ENCODE results near the gene MYBBP1A. TPM values are rescaled to one million over a fixed set of nuclear protein-coding genes. Genes with fewer than 3 reads are reported as not detected.

The MYBBP1A gene
- total and polyA plus RNA-seq, 2 of the 8 experiments (the other 6 are each of a cell fraction or from before 2014, with no cell fraction given), result 46.8 to 151 TPM

- no peak for DNase-seq (ENCODE audit: low read depth in 1 of 2, low spot score in 2 of 2)
- Histone ChIP-seq H2BK20ac (ENCODE audit: low read length) (no peak overlapping the region), H4K8ac (ENCODE audit: extremely low read depth, insufficient read depth, low read length) (peak overlapping the region; percentile 26; the same call in 1 of the 2 replicates), H3K36me3 (ENCODE audit: control insufficient read depth in 2 of 4, insufficient read depth in 4 of 4, low read length in 3 of 4) (no peaks in the 10 kb centered on the region), H4K91ac (replicated peaks; ENCODE audit: insufficient read length, low read length) (peak overlapping the region; percentile 76), H3K56ac (replicated peaks; ENCODE audit: insufficient read length, low read depth, low read length) (no peak overlapping the region), H4K20me1 (replicated peaks in 1 of 2; ENCODE audit: control insufficient read depth in 1 of 2, insufficient read depth in 2 of 2, low read length in 2 of 2) (no peaks in the 10 kb centered on the region), H2BK15ac (ENCODE audit: low read length) (no peak overlapping the region), H2BK5ac (ENCODE audit: low read depth, low read length) (peak overlapping the region; percentile 71), H3K9me3 (ENCODE audit: insufficient read depth in 2 of 2, low read depth in 1 of 2, low read length in 1 of 2) (no peaks in the 10 kb centered on the region), H2AFZ (ENCODE audit: low read length) (no peak overlapping the region), H3K79me1 (ENCODE audit: low read depth, low read length) (no peaks in the 10 kb centered on the region), H3K4me3 (ENCODE audit: extremely low read depth in 1 of 4, insufficient read depth in 2 of 4, low read depth in 3 of 4, low read length in 4 of 4) (no peak overlapping the region), H3K18ac (ENCODE audit: extremely low read depth, low read length) (no peak overlapping the region), H3K14ac (ENCODE audit: insufficient read length) (no peak overlapping the region), H3K4me2 (ENCODE audit: insufficient read depth in 1 of 2, low read depth in 2 of 2, low read length in 2 of 2) (no peak overlapping the region), H3K23ac (ENCODE audit: insufficient read length) (no peak overlapping the region), H3K79me2 (ENCODE audit: control insufficient read depth in 1 of 2, insufficient read depth in 2 of 2, low read length in 2 of 2) (no peaks in the 10 kb centered on the region), H3K4me1 (replicated peaks in 1 of 4; ENCODE audit: control insufficient read depth in 3 of 4, insufficient read depth in 4 of 4, low read length in 3 of 4) (peaks cover 4 to 32% (median 23%) of the 10 kb centered on the region in 4 experiments), H2BK120ac (replicated peaks; ENCODE audit: low read depth, low read length) (no peak overlapping the region), H2AK5ac (ENCODE audit: low read depth, low read length) (peak overlapping the region; percentile 86; the same call in 1 of the 2 replicates), H3K27ac (ENCODE audit: low read depth, low read length) (no peak overlapping the region), H2BK12ac (ENCODE audit: low read depth, low read length) (0 out of 2 replicates have a peak overlapping the region, but pooled peaks have one; percentile 68), H3K23me2 (ENCODE audit: low read depth, low read length) (peaks cover 2% of the 10 kb centered on the region; the same call in 1 of the 2 replicates), H3K9ac (replicated peaks in 1 of 4; ENCODE audit: extremely low read depth in 1 of 4, low read depth in 3 of 4, low read length in 3 of 4) (no peak overlapping the region), H3K27me3 (replicated peaks in 1 of 4; ENCODE audit: control insufficient read depth in 3 of 4, extremely low read depth in 1 of 4, insufficient read depth in 3 of 4, low read length in 3 of 4) (0 out of 7 replicates have a peak, but pooled peaks cover 0 to 2% (median 0%) of the 10 kb centered on the region in 4 experiments), H4K5ac (ENCODE audit: insufficient read length, low read depth, low read length) (no peak overlapping the region), H3K4ac (replicated peaks; ENCODE audit: insufficient read length, low read depth, low read length) (no peak overlapping the region)
- POLR2A ChIA-PET (ENCODE audit: partially characterized antibody), result interaction anchor here (1.3 to 1.5 kb wide), 5 partner anchors 8 to 35 kb away, joined by 3 to 4 read pairs (median 4); partner anchors contain the start of gene SMTNL2
- no peak for FAIRE-seq
- CTCF ChIA-PET (ENCODE audit: partially characterized antibody), result interaction anchor here (0.9 to 10.1 kb wide), 6 partner anchors 8 to 97 kb away, joined by 3 to 77 read pairs (median 35); partner anchors contain the start of gene SMTNL2
- no peak for TF ChIP-seq GABPA (IDR thresholded peaks at IDR 0.05; ENCODE audit: borderline replicate concordance, insufficient read depth, low read length)
- TF ChIP-seq PHF8 (conservative IDR thresholded peaks at IDR 0.05; ENCODE audit: low read depth, low read length), result no peak
- WGBS, 2 experiments (ENCODE audit: extremely low coverage in 1 of 2, insufficient coverage in 1 of 2, insufficient read length in 1 of 2, insufficient replicate concordance in 2 of 2, low coverage in 1 of 2, low lambda C conversion rate in 2 of 2, missing lambda C conversion rate in 1 of 2), result 89% methylated on average over 31 of the region's 36 CpGs; no CpG with 5 or more reads in 1 of the 2 experiments
Observed at GRCh38 chr17:4596636-4597380, 41.6 kb upstream of the MYBBP1A start.
